GM19467 (cell line): ENCODE results near the gene ALPG.

ENCODE experiments used
- ATAC-seq: cut with Tn5 transposase; IDR thresholded peaks from one replicate; pipeline ENCODE4 v1.9.1; 2021; ENCODE audit warnings: mild to moderate bottlenecking, moderate library complexity; ENCODE audit not compliant: unreplicated experiment

Gene ALPG

DNA sequence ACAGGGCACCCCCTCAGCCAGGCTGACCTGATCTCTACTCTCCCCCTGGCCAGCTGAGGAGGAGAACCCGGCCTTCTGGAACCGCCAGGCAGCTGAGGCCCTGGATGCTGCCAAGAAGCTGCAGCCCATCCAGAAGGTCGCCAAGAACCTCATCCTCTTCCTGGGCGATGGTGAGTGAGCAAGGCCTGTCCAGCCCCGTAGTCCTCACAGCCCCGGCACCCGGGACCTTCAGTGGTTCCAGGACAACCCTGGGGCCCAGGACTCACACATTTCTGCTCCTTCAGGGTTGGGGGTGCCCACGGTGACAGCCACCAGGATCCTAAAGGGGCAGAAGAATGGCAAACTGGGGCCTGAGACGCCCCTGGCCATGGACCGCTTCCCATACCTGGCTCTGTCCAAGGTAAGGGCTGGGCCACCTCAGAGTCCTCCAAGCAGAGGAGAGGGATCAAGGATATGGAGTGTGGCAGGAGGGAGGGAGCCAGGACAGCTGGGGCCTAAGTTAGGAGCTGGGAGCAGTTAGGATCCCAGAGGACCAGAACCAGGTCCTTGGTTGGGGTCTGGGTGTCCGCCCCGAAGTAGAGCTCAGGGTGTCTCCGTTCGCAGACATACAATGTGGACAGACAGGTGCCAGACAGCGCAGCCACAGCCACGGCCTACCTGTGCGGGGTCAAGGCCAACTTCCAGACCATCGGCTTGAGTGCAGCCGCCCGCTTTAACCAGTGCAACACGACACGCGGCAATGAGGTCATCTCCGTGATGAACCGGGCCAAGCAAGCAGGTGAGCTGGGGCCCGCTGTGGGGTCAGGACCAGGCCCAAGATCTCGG lies 49.9 kb downstream of the ALPG start:
- no peak for ATAC-seq

DNA sequence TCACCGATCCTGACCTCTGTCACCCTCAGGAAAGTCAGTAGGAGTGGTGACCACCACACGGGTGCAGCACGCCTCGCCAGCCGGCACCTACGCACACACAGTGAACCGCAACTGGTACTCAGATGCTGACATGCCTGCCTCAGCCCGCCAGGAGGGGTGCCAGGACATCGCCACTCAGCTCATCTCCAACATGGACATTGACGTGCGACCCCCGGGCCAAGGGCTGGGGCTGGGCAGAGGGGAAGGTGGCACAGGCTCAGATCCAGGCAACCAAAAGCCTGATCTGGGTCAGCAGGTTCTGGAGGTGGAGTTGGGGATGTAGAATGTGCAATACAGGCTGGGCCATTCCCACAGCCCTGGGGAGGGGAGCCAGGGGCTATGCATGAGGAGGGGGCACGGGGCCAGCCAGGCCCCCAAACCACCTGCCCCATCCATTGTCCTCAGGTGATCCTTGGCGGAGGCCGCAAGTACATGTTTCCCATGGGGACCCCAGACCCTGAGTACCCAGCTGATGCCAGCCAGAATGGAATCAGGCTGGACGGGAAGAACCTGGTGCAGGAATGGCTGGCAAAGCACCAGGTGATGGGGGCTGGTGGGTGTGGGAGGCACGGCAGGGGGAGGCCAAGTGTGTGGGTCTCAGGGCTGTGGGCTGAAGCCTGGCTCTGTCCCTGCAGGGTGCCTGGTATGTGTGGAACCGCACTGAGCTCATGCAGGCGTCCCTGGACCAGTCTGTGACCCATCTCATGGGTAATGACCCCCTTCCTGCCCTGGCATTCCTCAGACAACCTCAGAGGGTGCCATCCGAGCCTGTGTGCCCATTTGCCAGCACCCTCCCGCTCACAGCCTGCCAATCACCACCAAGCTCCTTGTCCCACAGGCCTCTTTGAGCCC lies 50.7 kb downstream of the ALPG start:
- ATAC-seq: no peak

DNA sequence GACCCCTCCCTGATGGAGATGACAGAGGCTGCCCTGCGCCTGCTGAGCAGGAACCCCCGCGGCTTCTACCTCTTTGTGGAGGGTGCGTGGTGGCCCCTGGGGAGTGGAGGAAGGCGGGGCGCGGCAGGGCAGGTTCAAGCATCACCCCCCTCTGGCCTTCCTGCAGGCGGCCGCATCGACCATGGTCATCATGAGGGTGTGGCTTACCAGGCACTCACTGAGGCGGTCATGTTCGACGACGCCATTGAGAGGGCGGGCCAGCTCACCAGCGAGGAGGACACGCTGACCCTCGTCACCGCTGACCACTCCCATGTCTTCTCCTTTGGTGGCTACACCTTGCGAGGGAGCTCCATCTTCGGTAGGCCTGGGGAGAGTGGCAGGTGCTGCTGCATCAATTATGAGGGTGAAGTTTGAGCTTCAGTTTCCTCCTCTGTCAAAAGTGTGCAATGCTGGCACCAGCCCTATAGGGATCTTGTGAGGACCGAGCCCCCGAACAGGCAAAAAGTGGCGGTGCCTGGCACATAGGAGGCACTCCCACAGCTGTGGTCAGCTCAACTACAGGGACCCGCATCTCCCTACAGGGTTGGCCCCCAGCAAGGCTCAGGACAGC lies 51.5 kb downstream of the ALPG start:
- ATAC-seq: no peak

DNA sequence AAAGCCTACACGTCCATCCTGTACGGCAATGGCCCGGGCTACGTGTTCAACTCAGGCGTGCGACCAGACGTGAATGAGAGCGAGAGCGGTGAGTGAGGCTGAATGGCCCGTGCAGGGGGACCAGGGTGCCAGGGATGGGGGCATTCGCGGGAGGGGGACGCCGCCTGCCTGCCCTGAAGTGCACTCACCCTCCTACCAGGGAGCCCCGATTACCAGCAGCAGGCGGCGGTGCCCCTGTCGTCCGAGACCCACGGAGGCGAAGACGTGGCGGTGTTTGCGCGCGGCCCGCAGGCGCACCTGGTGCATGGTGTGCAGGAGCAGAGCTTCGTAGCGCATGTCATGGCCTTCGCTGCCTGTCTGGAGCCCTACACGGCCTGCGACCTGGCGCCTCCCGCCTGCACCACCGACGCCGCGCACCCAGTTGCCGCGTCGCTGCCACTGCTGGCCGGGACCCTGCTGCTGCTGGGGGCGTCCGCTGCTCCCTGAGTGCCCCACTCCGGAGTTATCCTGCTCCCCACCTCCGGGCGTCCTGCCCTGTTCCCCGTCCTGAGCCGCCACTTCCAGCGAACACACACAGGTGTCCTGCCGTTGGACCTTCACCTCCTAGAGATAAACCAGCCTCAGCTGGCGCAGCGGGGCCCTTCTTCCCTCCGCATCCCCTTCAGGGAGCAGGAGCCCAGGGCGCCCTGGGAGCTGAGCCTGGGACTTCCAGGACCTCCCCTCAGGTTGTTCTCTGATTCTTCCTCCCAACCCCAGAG lies 52.2 kb downstream of the ALPG start:
- no peak for ATAC-seq

DNA sequence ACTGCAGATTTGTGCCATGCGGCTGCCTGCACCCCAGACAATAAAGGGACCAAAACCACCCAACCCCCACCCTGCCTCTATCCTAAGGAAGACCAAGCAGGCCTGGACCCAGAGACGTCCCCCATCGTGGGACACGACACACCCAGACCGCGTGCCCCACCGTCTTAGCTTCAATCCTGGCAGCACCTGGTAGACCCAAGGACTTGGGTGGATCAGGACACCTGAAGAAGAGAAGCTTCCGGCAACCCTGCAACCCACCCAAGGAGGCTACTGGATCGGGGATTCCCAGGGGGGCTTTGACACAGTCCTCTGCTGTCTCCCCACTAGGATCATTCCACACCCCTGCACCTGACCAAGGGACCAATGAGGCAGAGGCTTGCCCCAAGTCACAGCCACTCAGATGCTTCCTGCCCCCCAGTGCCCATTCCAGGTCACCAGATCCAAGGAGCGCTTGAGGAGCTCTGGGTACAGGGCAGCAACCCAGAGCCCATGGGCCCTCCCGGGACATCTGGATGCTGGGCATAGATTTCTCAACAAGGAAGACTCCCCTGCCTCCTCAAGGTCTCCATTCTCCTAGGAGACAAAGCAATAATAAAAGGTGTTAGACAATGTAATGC lies 52.9 kb downstream of the ALPG start:
- ATAC-seq: no peak

DNA sequence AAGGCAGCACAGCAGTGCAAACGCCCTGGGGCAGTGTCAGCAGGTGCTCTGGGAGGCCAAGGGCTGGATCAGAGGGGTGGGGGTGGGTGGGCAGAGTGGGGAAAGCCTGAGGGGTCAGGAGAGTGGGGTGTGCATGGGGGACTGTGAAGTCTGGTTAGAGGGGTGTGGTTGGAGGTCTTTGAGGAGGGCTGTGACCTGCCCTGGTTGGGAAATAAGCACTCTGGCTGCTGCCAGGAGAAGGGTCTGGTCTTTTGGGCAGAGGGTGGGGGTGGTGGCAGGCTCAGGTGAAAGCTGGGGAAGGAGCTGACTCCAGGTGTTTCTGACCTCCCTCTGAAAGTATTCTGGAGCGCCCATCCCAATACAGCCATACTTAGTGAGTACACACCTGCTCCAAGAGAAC lies 53.5 kb downstream of the ALPG start:
- ATAC-seq: no peak
